ENCODE data around the gene DGCR8. TPM values are rescaled to one million over a fixed set of nuclear protein-coding genes. Genes with fewer than 3 reads are reported as not detected.

The DGCR8 gene
- total and polyA plus RNA-seq, 2 donors from 2014 or later, result 12.2 to 40.1 TPM

- intact Hi-C loops (cut with DNase I), result no loop called here
- H3K4me1 ChIP-seq (ENCODE audit: control insufficient read depth in 2 of 3, insufficient read depth in 2 of 3, low read depth in 1 of 3, low read length in 3 of 3), result no peaks in the 10 kb centered on the region
- no peak for DNase-seq
- TF ChIP-seq CTCF (IDR thresholded peaks at IDR 0.05; ENCODE audit: borderline replicate concordance, extremely low read depth, insufficient read depth), result no peak
- no peak overlapping the region for H3K9ac ChIP-seq (ENCODE audit: low read length in 3 of 3)
- H3K9me3 ChIP-seq (ENCODE audit: control insufficient read depth in 2 of 3, insufficient read depth in 1 of 3, low read length in 3 of 3), result no peaks in the 10 kb centered on the region
- H3K4me3 ChIP-seq (ENCODE audit: low read length in 3 of 3), result no peak overlapping the region
- no peak overlapping the region for H3K27ac ChIP-seq (ENCODE audit: low read depth in 2 of 2, low read length in 2 of 2)
- no peaks in the 10 kb centered on the region for H3K27me3 ChIP-seq (ENCODE audit: control insufficient read depth, insufficient read depth, low read length)
- no peak for FAIRE-seq
- H3K36me3 ChIP-seq (ENCODE audit: control insufficient read depth in 2 of 3, insufficient read depth in 3 of 3, low read length in 3 of 3), result peaks cover 0 to 14% (median 7%) of the 10 kb centered on the region in 3 donors
Observed at GRCh38 chr22:20046730-20047129, 33.3 kb upstream of the DGCR8 start.

- no peaks in the 10 kb centered on the region for H3K4me1 ChIP-seq (ENCODE audit: control insufficient read depth in 2 of 3, insufficient read depth in 2 of 3, low read depth in 1 of 3, low read length in 3 of 3)
- no peak for TF ChIP-seq CTCF (IDR thresholded peaks at IDR 0.05; ENCODE audit: borderline replicate concordance, extremely low read depth, insufficient read depth)
- no peaks in the 10 kb centered on the region for H3K9me3 ChIP-seq (ENCODE audit: control insufficient read depth in 2 of 3, insufficient read depth in 1 of 3, low read length in 3 of 3)
- no peak overlapping the region for H3K27ac ChIP-seq (ENCODE audit: low read depth in 2 of 2, low read length in 2 of 2)
- H3K27me3 ChIP-seq (ENCODE audit: control insufficient read depth, insufficient read depth, low read length), result no peaks in the 10 kb centered on the region
- no peak for FAIRE-seq
- H3K36me3 ChIP-seq (ENCODE audit: control insufficient read depth in 2 of 3, insufficient read depth in 3 of 3, low read length in 3 of 3), result peaks cover 0 to 21% (median 3%) of the 10 kb centered on the region in 3 donors
- intact Hi-C loops (cut with DNase I), result no loop called here
- DNase-seq, result no peak
- no peak overlapping the region for H3K9ac ChIP-seq (ENCODE audit: low read length in 3 of 3)
- no peak overlapping the region for H3K4me3 ChIP-seq (ENCODE audit: low read length in 3 of 3)
Observed at GRCh38 chr22:20051927-20052308, 28.1 kb upstream of the DGCR8 start.

GRCh38 chr22:20052309-20053259 is 27.5 kb upstream of the DGCR8 start:
- intact Hi-C loops (cut with DNase I), result no loop called here
- Histone ChIP-seq H3K4me3 (ENCODE audit: low read length in 3 of 3) (no peak overlapping the region), H3K27ac (ENCODE audit: low read depth in 2 of 2, low read length in 2 of 2) (no peak overlapping the region), H3K4me1 (ENCODE audit: control insufficient read depth in 2 of 3, insufficient read depth in 2 of 3, low read depth in 1 of 3, low read length in 3 of 3) (no peaks in the 10 kb centered on the region), H3K27me3 (ENCODE audit: control insufficient read depth, insufficient read depth, low read length) (no peaks in the 10 kb centered on the region), H3K36me3 (ENCODE audit: control insufficient read depth in 2 of 3, insufficient read depth in 3 of 3, low read length in 3 of 3) (peaks cover 0 to 21% (median 3%) of the 10 kb centered on the region in 3 donors), H3K9me3 (ENCODE audit: control insufficient read depth in 2 of 3, insufficient read depth in 1 of 3, low read length in 3 of 3) (no peaks in the 10 kb centered on the region), H3K9ac (ENCODE audit: low read length in 3 of 3) (no peak overlapping the region)
- no peak for TF ChIP-seq CTCF (IDR thresholded peaks at IDR 0.05; ENCODE audit: borderline replicate concordance, extremely low read depth, insufficient read depth)
- FAIRE-seq (no peak), DNase-seq (no peak)

All from kidney (tissue), 14 donors.